ENCODE measurements around the gene CAV3.

- TF ChIP-seq JUND (IDR thresholded peaks at IDR 0.05; ENCODE audit: borderline replicate concordance, low read depth, low read length) (no peak), JUND (tag; IDR thresholded peaks at IDR 0.05; ENCODE audit: borderline replicate concordance, low read depth, low read length) (no peak), POLR2AphosphoS5 (IDR thresholded peaks at IDR 0.05; ENCODE audit: control insufficient read depth, insufficient read depth, low read depth, low read length) (no peak), NKRF (IDR thresholded peaks at IDR 0.05; ENCODE audit: borderline replicate concordance) (no peak), NCOA2 (IDR thresholded peaks at IDR 0.05; ENCODE audit: partially characterized antibody in 2 of 2) (no peak)
Observed at GRCh38 chr3:8767256-8767666, 33.7 kb downstream of the CAV3 start.
